Measurements from ENCODE around the gene CDK14.

DNA sequence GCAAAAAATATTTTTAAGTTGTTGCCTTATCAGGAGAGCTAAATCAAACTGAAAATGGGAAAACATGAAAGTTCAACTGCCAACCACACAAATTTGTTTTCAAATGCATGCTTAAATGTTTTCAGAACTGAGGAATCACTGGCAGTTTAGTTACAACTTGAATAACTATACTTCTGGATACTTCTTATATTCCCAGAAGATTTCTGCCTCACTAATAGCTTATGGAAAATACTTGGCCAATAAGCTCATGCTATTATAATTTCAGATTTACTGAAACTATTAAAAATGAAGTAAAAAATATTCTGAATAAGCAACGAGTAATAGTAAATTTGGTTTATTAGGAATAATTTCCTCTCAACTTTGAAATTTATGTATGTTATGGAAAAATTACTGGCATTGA, 222.2 kb downstream of the CDK14 start:
- TF ChIP-seq, protein P1, sequence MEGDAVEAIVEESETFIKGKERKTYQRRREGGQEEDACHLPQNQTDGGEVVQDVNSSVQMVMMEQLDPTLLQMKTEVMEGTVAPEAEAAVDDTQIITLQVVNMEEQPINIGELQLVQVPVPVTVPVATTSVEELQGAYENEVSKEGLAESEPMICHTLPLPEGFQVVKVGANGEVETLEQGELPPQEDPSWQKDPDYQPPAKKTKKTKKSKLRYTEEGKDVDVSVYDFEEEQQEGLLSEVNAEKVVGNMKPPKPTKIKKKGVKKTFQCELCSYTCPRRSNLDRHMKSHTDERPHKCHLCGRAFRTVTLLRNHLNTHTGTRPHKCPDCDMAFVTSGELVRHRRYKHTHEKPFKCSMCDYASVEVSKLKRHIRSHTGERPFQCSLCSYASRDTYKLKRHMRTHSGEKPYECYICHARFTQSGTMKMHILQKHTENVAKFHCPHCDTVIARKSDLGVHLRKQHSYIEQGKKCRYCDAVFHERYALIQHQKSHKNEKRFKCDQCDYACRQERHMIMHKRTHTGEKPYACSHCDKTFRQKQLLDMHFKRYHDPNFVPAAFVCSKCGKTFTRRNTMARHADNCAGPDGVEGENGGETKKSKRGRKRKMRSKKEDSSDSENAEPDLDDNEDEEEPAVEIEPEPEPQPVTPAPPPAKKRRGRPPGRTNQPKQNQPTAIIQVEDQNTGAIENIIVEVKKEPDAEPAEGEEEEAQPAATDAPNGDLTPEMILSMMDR (IDR thresholded peaks at IDR 0.05; ENCODE audit: low read depth, low read length), result no peak
- no peak for TF ChIP-seq EZH2phosphoT487 (IDR thresholded peaks at IDR 0.05; ENCODE audit: low read depth)

Measured in OCI-LY3 (cell line).